ENCODE measurements around the gene PEAK3.

- TF ChIP-seq CTCF (IDR thresholded peaks at IDR 0.05) (no peak), POLR2AphosphoS5 (IDR thresholded peaks at IDR 0.05) (no peak)
Measured at GRCh38 chr19:2320049-2320448, 38.1 kb upstream of the PEAK3 start.
